HepG2 (cell line): ENCODE measurements around the gene RNF5. TPM values are rescaled to one million over a fixed set of nuclear protein-coding genes. Genes with fewer than 3 reads are reported as not detected.

ENCODE experiments used
- GZF1 ChIP-seq: sonication (generic); formaldehyde crosslinking; IDR thresholded peaks from 2 replicates; pipeline ENCODE4 v1.5.1; 2020; ENCODE audit warnings: mild to moderate bottlenecking, missing genetic modification reagents
- HMG20B ChIP-seq: conservative IDR thresholded peaks from 2 replicates; pipeline ENCODE4 v1.6.1; 2016; ENCODE audit warnings: missing genetic modification reagents, missing compliant biosample characterization
- IRX3 ChIP-seq: sonication (generic); formaldehyde crosslinking; IDR thresholded peaks from 2 replicates; pipeline ENCODE4 v1.8.1; 2023; ENCODE audit warnings: mild to moderate bottlenecking, low read depth, missing genetic modification reagents, borderline replicate concordance
- MAFF ChIP-seq: IDR thresholded peaks from 2 replicates; pipeline ENCODE4 v1.6.1; 2011; ENCODE audit warnings: low read depth, low read length, improper control_type of control experiment
- NFE2 ChIP-seq: sonication (generic); formaldehyde crosslinking; IDR thresholded peaks from 2 replicates; pipeline ENCODE4 v1.4.0; 2020; ENCODE audit warnings: missing genetic modification reagents
- PCBP2 ChIP-seq: fragments of 200-400 bp; formaldehyde crosslinking; optimal IDR thresholded peaks from 2 replicates; pipeline ENCODE3; 2018; ENCODE audit warnings: low read length, low read depth; ENCODE audit not compliant: poor library complexity, severe bottlenecking
- POLR2G ChIP-seq: fragments of 200-400 bp; formaldehyde crosslinking; IDR thresholded peaks from 2 replicates; pipeline ENCODE4 v1.6.1; 2018; ENCODE audit warnings: mild to moderate bottlenecking, low read depth, low read length, moderate library complexity
- RBAK ChIP-seq: sonication (generic); formaldehyde crosslinking; IDR thresholded peaks from 2 replicates; pipeline ENCODE4 v1.5.1; 2020; ENCODE audit warnings: mild to moderate bottlenecking, missing genetic modification reagents
- ZNF224 ChIP-seq: sonication (generic); formaldehyde crosslinking; IDR thresholded peaks from 2 replicates; pipeline ENCODE4 v1.5.0; 2020; ENCODE audit warnings: mild to moderate bottlenecking, missing genetic modification reagents
- polyA plus RNA-seq, 8 experiments: library from polyadenylated mRNA; depleted of rRNA in 3 of 8; stranded (reverse) in 7 of 8; unstranded in 1 of 8; fragments of >200 nt; fragmentation: Illumina TruSeq in 4 of 8; extraction: Trizol in 4 of 8; gene quantifications; 2 replicates each; pipeline versions ENCODE4 v1.2.1 to v1.2.3, GENCODE V29; 2011 to 2016; ENCODE audit warnings: low read depth in 4 of 8, missing spikeins in 1 of 8, mixed read lengths in 1 of 8; ENCODE audit not compliant: insufficient read depth in 1 of 8
- total RNA-seq, 5 experiments: library from RNA; depleted of rRNA; stranded (reverse); fragments of >200 nt; fragmentation: Illumina TruSeq; extraction: Trizol; gene quantifications; 2 replicates each; pipeline ENCODE4 v1.2.3, GENCODE V29; 2016; ENCODE audit warnings: low read depth in 1 of 5
- TF ChIP-seq, protein P1 (sequence below): IDR thresholded peaks from 2 replicates; pipeline ENCODE4 v1.6.1; 2016; ENCODE audit warnings: missing compliant biosample characterization, missing genetic modification reagents, borderline replicate concordance
- TF ChIP-seq, protein P2 (sequence below): sonication (generic); formaldehyde crosslinking; IDR thresholded peaks from 2 replicates; pipeline ENCODE4 v1.5.0; 2020; ENCODE audit warnings: mild to moderate bottlenecking, missing genetic modification reagents, borderline replicate concordance
- TF ChIP-seq, protein P3 (sequence below): sonication (generic); formaldehyde crosslinking; IDR thresholded peaks from 2 replicates; pipeline ENCODE4 v1.4.0; 2020; ENCODE audit warnings: missing genetic modification reagents
- TF ChIP-seq, protein P4 (sequence below): sonication (generic); formaldehyde crosslinking; IDR thresholded peaks from 2 replicates; pipeline ENCODE4 v1.4.0; 2020; ENCODE audit warnings: mild to moderate bottlenecking, missing genetic modification reagents
- TF ChIP-seq, protein P5 (sequence below): sonication (generic); formaldehyde crosslinking; IDR thresholded peaks from 2 replicates; pipeline ENCODE4 v1.9.0; 2021; ENCODE audit warnings: missing genetic modification reagents, borderline replicate concordance

The RNF5 gene
- total and polyA plus RNA-seq, 2 of the 13 experiments (the other 11 are each of a cell fraction or from before 2014, with no cell fraction given) = 98.0 to 131 TPM

DNA sequence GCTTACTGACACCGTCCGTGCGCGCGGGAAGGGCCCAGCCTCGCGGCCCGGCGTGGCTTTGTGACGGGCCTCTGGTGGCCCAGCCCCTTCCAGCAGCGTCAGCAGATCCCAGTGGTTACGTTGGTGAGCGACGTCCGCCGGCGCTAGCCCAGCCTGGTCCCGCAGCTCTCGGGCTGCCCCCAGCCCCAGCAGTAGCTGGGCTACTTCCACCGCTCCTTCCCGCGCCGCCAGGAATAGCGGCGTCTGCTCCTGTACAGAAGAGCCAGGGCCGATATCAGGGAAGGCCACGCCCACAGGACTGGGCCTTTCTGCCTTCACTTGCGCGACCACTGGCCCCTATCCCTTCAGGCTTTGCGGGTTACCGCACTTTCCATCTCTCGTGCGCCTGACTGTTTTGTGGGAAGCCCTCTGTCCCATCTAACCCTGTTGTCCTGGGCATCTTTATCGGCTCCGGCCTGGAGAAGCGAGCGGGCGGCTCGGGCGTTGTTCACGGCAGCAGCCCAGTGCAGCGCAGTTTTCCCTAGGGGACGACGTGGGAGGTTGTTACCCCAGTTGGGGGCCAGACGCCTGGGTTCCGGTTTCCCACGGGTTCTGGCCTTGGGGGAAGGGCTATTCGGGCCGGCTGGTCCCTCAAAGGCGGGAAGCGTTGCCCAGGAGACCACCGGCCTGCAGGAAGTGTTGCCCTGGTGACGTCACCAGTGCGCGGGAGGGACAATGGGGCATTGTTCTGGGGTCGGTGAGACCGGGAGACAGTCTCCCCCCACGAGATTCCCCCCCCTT lies 17.9 kb downstream of the RNF5 start (continued):
- TF ChIP-seq MAFF = peak; percentile 91
- TF ChIP-seq NFE2 = 0 out of 2 replicates have a peak, but pooled peaks have one; percentile 5
- TF ChIP-seq, protein P1, sequence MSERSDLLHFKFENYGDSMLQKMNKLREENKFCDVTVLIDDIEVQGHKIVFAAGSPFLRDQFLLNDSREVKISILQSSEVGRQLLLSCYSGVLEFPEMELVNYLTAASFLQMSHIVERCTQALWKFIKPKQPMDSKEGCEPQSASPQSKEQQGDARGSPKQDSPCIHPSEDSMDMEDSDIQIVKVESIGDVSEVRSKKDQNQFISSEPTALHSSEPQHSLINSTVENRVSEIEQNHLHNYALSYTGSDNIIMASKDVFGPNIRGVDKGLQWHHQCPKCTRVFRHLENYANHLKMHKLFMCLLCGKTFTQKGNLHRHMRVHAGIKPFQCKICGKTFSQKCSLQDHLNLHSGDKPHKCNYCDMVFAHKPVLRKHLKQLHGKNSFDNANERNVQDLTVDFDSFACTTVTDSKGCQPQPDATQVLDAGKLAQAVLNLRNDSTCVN (CRISPR knock-in tag) = peak; percentile 27; the same call in 1 of the 2 replicates
- TF ChIP-seq GZF1 (CRISPR knock-in tag) = peak; percentile 87
- TF ChIP-seq HMG20B (CRISPR knock-in tag) = 0 out of 2 replicates have a peak, but pooled peaks have one; percentile 13
- TF ChIP-seq, protein P2, sequence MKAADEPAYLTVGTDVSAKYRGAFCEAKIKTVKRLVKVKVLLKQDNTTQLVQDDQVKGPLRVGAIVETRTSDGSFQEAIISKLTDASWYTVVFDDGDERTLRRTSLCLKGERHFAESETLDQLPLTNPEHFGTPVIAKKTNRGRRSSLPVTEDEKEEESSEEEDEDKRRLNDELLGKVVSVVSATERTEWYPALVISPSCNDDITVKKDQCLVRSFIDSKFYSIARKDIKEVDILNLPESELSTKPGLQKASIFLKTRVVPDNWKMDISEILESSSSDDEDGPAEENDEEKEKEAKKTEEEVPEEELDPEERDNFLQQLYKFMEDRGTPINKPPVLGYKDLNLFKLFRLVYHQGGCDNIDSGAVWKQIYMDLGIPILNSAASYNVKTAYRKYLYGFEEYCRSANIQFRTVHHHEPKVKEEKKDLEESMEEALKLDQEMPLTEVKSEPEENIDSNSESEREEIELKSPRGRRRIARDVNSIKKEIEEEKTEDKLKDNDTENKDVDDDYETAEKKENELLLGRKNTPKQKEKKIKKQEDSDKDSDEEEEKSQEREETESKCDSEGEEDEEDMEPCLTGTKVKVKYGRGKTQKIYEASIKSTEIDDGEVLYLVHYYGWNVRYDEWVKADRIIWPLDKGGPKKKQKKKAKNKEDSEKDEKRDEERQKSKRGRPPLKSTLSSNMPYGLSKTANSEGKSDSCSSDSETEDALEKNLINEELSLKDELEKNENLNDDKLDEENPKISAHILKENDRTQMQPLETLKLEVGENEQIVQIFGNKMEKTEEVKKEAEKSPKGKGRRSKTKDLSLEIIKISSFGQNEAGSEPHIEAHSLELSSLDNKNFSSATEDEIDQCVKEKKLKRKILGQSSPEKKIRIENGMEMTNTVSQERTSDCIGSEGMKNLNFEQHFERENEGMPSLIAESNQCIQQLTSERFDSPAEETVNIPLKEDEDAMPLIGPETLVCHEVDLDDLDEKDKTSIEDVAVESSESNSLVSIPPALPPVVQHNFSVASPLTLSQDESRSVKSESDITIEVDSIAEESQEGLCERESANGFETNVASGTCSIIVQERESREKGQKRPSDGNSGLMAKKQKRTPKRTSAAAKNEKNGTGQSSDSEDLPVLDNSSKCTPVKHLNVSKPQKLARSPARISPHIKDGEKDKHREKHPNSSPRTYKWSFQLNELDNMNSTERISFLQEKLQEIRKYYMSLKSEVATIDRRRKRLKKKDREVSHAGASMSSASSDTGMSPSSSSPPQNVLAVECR = peak; percentile 94
- peak; percentile 84 for TF ChIP-seq POLR2G
- no peak for TF ChIP-seq PCBP2
- TF ChIP-seq, protein P3, sequence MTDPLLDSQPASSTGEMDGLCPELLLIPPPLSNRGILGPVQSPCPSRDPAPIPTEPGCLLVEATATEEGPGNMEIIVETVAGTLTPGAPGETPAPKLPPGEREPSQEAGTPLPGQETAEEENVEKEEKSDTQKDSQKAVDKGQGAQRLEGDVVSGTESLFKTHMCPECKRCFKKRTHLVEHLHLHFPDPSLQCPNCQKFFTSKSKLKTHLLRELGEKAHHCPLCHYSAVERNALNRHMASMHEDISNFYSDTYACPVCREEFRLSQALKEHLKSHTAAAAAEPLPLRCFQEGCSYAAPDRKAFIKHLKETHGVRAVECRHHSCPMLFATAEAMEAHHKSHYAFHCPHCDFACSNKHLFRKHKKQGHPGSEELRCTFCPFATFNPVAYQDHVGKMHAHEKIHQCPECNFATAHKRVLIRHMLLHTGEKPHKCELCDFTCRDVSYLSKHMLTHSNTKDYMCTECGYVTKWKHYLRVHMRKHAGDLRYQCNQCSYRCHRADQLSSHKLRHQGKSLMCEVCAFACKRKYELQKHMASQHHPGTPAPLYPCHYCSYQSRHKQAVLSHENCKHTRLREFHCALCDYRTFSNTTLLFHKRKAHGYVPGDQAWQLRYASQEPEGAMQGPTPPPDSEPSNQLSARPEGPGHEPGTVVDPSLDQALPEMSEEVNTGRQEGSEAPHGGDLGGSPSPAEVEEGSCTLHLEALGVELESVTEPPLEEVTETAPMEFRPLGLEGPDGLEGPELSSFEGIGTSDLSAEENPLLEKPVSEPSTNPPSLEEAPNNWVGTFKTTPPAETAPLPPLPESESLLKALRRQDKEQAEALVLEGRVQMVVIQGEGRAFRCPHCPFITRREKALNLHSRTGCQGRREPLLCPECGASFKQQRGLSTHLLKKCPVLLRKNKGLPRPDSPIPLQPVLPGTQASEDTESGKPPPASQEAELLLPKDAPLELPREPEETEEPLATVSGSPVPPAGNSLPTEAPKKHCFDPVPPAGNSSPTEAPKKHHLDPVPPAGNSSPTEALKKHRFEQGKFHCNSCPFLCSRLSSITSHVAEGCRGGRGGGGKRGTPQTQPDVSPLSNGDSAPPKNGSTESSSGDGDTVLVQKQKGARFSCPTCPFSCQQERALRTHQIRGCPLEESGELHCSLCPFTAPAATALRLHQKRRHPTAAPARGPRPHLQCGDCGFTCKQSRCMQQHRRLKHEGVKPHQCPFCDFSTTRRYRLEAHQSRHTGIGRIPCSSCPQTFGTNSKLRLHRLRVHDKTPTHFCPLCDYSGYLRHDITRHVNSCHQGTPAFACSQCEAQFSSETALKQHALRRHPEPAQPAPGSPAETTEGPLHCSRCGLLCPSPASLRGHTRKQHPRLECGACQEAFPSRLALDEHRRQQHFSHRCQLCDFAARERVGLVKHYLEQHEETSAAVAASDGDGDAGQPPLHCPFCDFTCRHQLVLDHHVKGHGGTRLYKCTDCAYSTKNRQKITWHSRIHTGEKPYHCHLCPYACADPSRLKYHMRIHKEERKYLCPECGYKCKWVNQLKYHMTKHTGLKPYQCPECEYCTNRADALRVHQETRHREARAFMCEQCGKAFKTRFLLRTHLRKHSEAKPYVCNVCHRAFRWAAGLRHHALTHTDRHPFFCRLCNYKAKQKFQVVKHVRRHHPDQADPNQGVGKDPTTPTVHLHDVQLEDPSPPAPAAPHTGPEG (CRISPR knock-in tag) = peak; percentile 95
- TF ChIP-seq, protein P4, sequence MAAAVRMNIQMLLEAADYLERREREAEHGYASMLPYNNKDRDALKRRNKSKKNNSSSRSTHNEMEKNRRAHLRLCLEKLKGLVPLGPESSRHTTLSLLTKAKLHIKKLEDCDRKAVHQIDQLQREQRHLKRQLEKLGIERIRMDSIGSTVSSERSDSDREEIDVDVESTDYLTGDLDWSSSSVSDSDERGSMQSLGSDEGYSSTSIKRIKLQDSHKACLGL (CRISPR knock-in tag) = peak; percentile 88; the same call in 1 of the 2 replicates
- TF ChIP-seq RBAK (CRISPR knock-in tag) = no peak
- TF ChIP-seq, protein P5, sequence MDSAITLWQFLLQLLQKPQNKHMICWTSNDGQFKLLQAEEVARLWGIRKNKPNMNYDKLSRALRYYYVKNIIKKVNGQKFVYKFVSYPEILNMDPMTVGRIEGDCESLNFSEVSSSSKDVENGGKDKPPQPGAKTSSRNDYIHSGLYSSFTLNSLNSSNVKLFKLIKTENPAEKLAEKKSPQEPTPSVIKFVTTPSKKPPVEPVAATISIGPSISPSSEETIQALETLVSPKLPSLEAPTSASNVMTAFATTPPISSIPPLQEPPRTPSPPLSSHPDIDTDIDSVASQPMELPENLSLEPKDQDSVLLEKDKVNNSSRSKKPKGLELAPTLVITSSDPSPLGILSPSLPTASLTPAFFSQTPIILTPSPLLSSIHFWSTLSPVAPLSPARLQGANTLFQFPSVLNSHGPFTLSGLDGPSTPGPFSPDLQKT (CRISPR knock-in tag) = 0 out of 2 replicates have a peak, but pooled peaks have one; percentile 33
- TF ChIP-seq ZNF224 (CRISPR knock-in tag) = peak; percentile 90
- TF ChIP-seq IRX3 (CRISPR knock-in tag) = peak; percentile 59
